ENCODE results near the gene KRTAP10-11.

Gene KRTAP10-11

GRCh38 chr21:44695641-44696040 is 49.4 kb downstream of the KRTAP10-11 start:
- no peak for DNase-seq (ENCODE audit: low spot score)

- no peak for DNase-seq (ENCODE audit: low spot score)
Measured at GRCh38 chr21:44696572-44696971, 50.4 kb downstream of the KRTAP10-11 start.

All from GM03348 (cell line).